ENCODE results near the gene PROKR1. TPM values are rescaled to one million over a fixed set of nuclear protein-coding genes. Genes with fewer than 3 reads are reported as not detected.

The PROKR1 gene
- total and polyA plus RNA-seq, 10 donors, result 0.02 to 0.09 (median 0.03) TPM; not detected in 7

- H3K4me3 ChIP-seq, result no peak overlapping the region
- H3K36me3 ChIP-seq, result no peaks in the 10 kb centered on the region
- no peaks in the 10 kb centered on the region for H3K27me3 ChIP-seq (replicated peaks in 1 of 7)
- H3K27ac ChIP-seq, result no peak overlapping the region
- no peak for TF ChIP-seq POLR2AphosphoS5 (IDR thresholded peaks at IDR 0.05)
- no peak for TF ChIP-seq CTCF (IDR thresholded peaks at IDR 0.05 in 8 of 11, conservative IDR thresholded peaks at IDR 0.05 in 3 of 11)
- TF ChIP-seq POLR2A (IDR thresholded peaks at IDR 0.05), result no peak
- intact Hi-C loops (cut with DNase I; ENCODE audit: low total_unique reads), result no loop called here
- H3K4me1 ChIP-seq, result peaks cover 0 to 27% (median 11%) of the 10 kb centered on the region in 6 donors
- 83 to 90% (median 84%) methylated on average over 4 of the region's 4 CpGs for WGBS, 5 donors
- peaks cover 0 to 9% (median 0%) of the 10 kb centered on the region in 8 donors for H3K9me3 ChIP-seq
- DNase-seq, result no peak
These were observed 52.6 kb downstream of the PROKR1 start for GRCh38 chr2:68695971-68696370.

GRCh38 chr2:68696554-68696953 is 53.2 kb downstream of the PROKR1 start:
- intact Hi-C loops (cut with DNase I; ENCODE audit: low total_unique reads), result no loop called here
- H3K4me3 ChIP-seq, result no peak overlapping the region
- no peak for TF ChIP-seq CTCF (IDR thresholded peaks at IDR 0.05 in 8 of 11, conservative IDR thresholded peaks at IDR 0.05 in 3 of 11)
- no peak for DNase-seq
- H3K9me3 ChIP-seq, result peaks cover 0 to 9% (median 0%) of the 10 kb centered on the region in 8 donors
- H3K4me1 ChIP-seq, result peaks cover 0 to 22% (median 7%) of the 10 kb centered on the region in 6 donors
- no peaks in the 10 kb centered on the region for H3K36me3 ChIP-seq
- H3K27ac ChIP-seq, result no peak overlapping the region
- 84 to 91% (median 86%) methylated on average over 2 of the region's 2 CpGs for WGBS, 5 donors
- H3K27me3 ChIP-seq (replicated peaks in 1 of 7), result no peaks in the 10 kb centered on the region

GRCh38 chr2:68698567-68699377 is 55.4 kb downstream of the PROKR1 start:
- Histone ChIP-seq H3K9me3 (peaks cover 0 to 9% (median 0%) of the 10 kb centered on the region in 8 donors), H3K36me3 (no peaks in the 10 kb centered on the region), H3K27ac (no peak overlapping the region), H3K27me3 (replicated peaks in 1 of 7) (no peaks in the 10 kb centered on the region), H3K4me3 (no peak overlapping the region), H3K4me1 (no peaks in the 10 kb centered on the region)
- TF ChIP-seq POLR2A (IDR thresholded peaks at IDR 0.05), result no peak
- TF ChIP-seq CTCF (IDR thresholded peaks at IDR 0.05 in 8 of 11, conservative IDR thresholded peaks at IDR 0.05 in 3 of 11), result no peak
- TF ChIP-seq POLR2AphosphoS5 (IDR thresholded peaks at IDR 0.05), result no peak
- intact Hi-C loops (cut with DNase I; ENCODE audit: low total_unique reads), result no loop called here
- no peak for DNase-seq
- 72 to 95% (median 84%) methylated on average over 4 of the region's 4 CpGs for WGBS, 5 donors

- H3K27me3 ChIP-seq (replicated peaks in 1 of 7), result no peaks in the 10 kb centered on the region
- no peaks in the 10 kb centered on the region for H3K4me1 ChIP-seq
- H3K27ac ChIP-seq, result no peak overlapping the region
- H3K36me3 ChIP-seq, result no peaks in the 10 kb centered on the region
- TF ChIP-seq POLR2A (IDR thresholded peaks at IDR 0.05) (no peak), POLR2AphosphoS5 (IDR thresholded peaks at IDR 0.05) (no peak), CTCF (IDR thresholded peaks at IDR 0.05 in 8 of 11, conservative IDR thresholded peaks at IDR 0.05 in 3 of 11) (no peak)
- peaks cover 0 to 9% (median 0%) of the 10 kb centered on the region in 8 donors for H3K9me3 ChIP-seq
- no peak overlapping the region for H3K4me3 ChIP-seq
- 91 to 98% (median 93%) methylated on average over 2 of the region's 2 CpGs for whole genome bisulfite sequencing, 5 donors
- intact Hi-C loops (cut with DNase I; ENCODE audit: low total_unique reads), result no loop called here
- DNase-seq, result no peak
These were observed 57.2 kb downstream of the PROKR1 start for GRCh38 chr2:68700560-68700959.

Data from spleen (tissue), 11 donors.